OCI-LY7 (cell line): ENCODE data around the gene MLLT10. TPM values are rescaled to one million over a fixed set of nuclear protein-coding genes. Genes with fewer than 3 reads are reported as not detected.
"Not testable (repeated sequence)": the region's sequence is repeated elsewhere in the genome, so short reads cannot be mapped to it uniquely, and the experiment has no call there.

Experiments used
- BruUV-seq: library from RNA; stranded (reverse); fragments of 400-500 nt; replicated peaks from 2 replicates; lab custom pipeline; 2021; lab: Mats Ljungman, UMichigan
- CTCF ChIA-PET: fragments of 300-600 bp; sonication (Branson Sonifier 250); formaldehyde crosslinking; loops from one replicate; lab custom pipeline; 2022; ENCODE audit warnings: antibody characterized with exemption; ENCODE audit not compliant: unreplicated experiment; lab: Charles Lee
- POLR2A ChIA-PET: fragments of 300-600 bp; sonication (Branson Sonifier 250); formaldehyde crosslinking; loops from one replicate; lab custom pipeline; 2022; ENCODE audit warnings: antibody characterized with exemption; lab: Charles Lee
- DNase-seq: peaks from one replicate; pipeline ENCODE4 v3.0.0-alpha.2; 2015; ENCODE audit warnings: low spot score
- H2AFZ ChIP-seq: fragments of 200-600 bp; sonication (generic), shearing (Covaris generic); 2 replicates; pipeline ENCODE4 v1.6.1; 2014; ENCODE audit warnings: mild to moderate bottlenecking, antibody characterized with exemption, low read length, moderate library complexity
- H3K27ac ChIP-seq: fragments of 200-600 bp; sonication (generic); 2 replicates; pipeline ENCODE4 v1.5.1; 2014; ENCODE audit warnings: mixed run types, low read depth, mild to moderate bottlenecking, moderate library complexity, low read length, inconsistent platforms; ENCODE audit not compliant: poor library complexity, severe bottlenecking
- H3K36me3 ChIP-seq: fragments of 200-600 bp; sonication (generic); 2 replicates; pipeline ENCODE4 v1.6.1; 2014; ENCODE audit warnings: mild to moderate bottlenecking, antibody characterized with exemption, low read length, moderate library complexity, mixed read lengths; ENCODE audit not compliant: insufficient read depth
- H3K4me1 ChIP-seq: fragments of 200-600 bp; sonication (generic); 2 replicates; pipeline ENCODE4 v1.5.1; 2014; ENCODE audit warnings: mild to moderate bottlenecking, low read length; ENCODE audit not compliant: insufficient read depth, poor library complexity, severe bottlenecking
- H3K4me2 ChIP-seq: fragments of 200-600 bp; sonication (generic); 2 replicates; pipeline ENCODE4 v1.6.1; 2014; ENCODE audit warnings: mild to moderate bottlenecking, low read length
- H3K4me3 ChIP-seq: fragments of 200-600 bp; sonication (generic); 2 replicates; pipeline ENCODE4 v1.5.1; 2014; ENCODE audit warnings: mild to moderate bottlenecking, low read depth, low read length; ENCODE audit not compliant: poor library complexity, severe bottlenecking
- H3K79me2 ChIP-seq: fragments of 200-600 bp; sonication (generic); 2 replicates; pipeline ENCODE4 v1.6.1; 2016; ENCODE audit warnings: low read depth, mild to moderate bottlenecking, low read length, moderate library complexity, mixed read lengths; ENCODE audit not compliant: insufficient read depth
- H3K9me2 ChIP-seq: fragments of 200-600 bp; sonication (generic); 2 replicates; pipeline ENCODE4 v1.6.1; 2016; ENCODE audit warnings: mild to moderate bottlenecking, low read length, mixed read lengths; ENCODE audit not compliant: insufficient read depth
- H3K9me3 ChIP-seq: fragments of 200-600 bp; sonication (generic); 2 replicates; pipeline ENCODE4 v1.6.1; 2014; ENCODE audit warnings: mild to moderate bottlenecking, mixed run types, low read length, mixed read lengths
- H4K20me1 ChIP-seq: fragments of 200-600 bp; sonication (generic); 2 replicates; pipeline ENCODE4 v1.6.1; 2014; ENCODE audit warnings: mild to moderate bottlenecking, antibody characterized with exemption, low read length, moderate library complexity, mixed read lengths; ENCODE audit not compliant: insufficient read depth
- CTCF ChIP-seq: fragments of 200-600 bp; sonication (generic); conservative IDR thresholded peaks from 2 replicates; pipeline ENCODE4 v1.5.1; 2014; ENCODE audit warnings: mild to moderate bottlenecking, antibody characterized with exemption, low read length, moderate library complexity, mixed read lengths
- EZH2phosphoT487 ChIP-seq: fragments of 200-600 bp; sonication (generic); IDR thresholded peaks from 2 replicates; pipeline ENCODE4 v1.6.1; 2018; ENCODE audit warnings: low read depth, borderline replicate concordance, mild to moderate bottlenecking, mixed run types, antibody characterized with exemption, low read length, moderate library complexity, mixed read lengths
- intact Hi-C: fragments of 100-400 bp; cut with micrococcal nuclease; formaldehyde crosslinking; loops from one replicate; pipeline ENCODE4 v1.10.0; 2022; ENCODE audit not compliant: unreplicated experiment
- total RNA-seq, 2 experiments: library from RNA; depleted of rRNA in 1 of 2; stranded (reverse); fragments of >200 nt in 1 of 2; shearing (Covaris generic) in 1 of 2; gene quantifications; 2 replicates each; pipeline ENCODE4 v1.2.3, GENCODE V29; 2014 to 2022

Gene MLLT10
- total RNA-seq, 2 experiments from 2014 or later: 68.4 to 74.0 TPM

- peaks cover 50% of the 10 kb centered on the region for H3K36me3 ChIP-seq
- H2AFZ ChIP-seq: no peak overlapping the region
- no peak overlapping the region for H3K4me2 ChIP-seq
- H3K4me3 ChIP-seq: no peak overlapping the region
- POLR2A ChIA-PET: interaction anchor here (0.7 to 0.8 kb wide), 5 partner anchors 14 to 1419 kb away, joined by 3 to 6 read pairs (median 4); no protein-coding TSS in a partner anchor
- CTCF ChIA-PET: no interaction called here
- H3K9me2 ChIP-seq: no peaks in the 10 kb centered on the region
- DNase-seq: no peak
- no TSS peak for BruUV-seq
- H3K27ac ChIP-seq: no peak overlapping the region
- TF ChIP-seq CTCF (no peak), EZH2phosphoT487 (no peak)
- intact Hi-C loops: no loop called here
- no peaks in the 10 kb centered on the region for H3K4me1 ChIP-seq
- no peaks in the 10 kb centered on the region for H3K79me2 ChIP-seq
- no peaks in the 10 kb centered on the region; the same call in 1 of the 2 replicates for H4K20me1 ChIP-seq
- H3K9me3 ChIP-seq: no peaks in the 10 kb centered on the region
Observed at GRCh38 chr10:21614000-21614399, 80.0 kb downstream of the MLLT10 start.

GRCh38 chr10:21617267-21617666, 83.2 kb downstream of the MLLT10 start:
- H3K27ac ChIP-seq: no peak overlapping the region
- no peaks in the 10 kb centered on the region for H3K79me2 ChIP-seq
- no peaks in the 10 kb centered on the region for H3K9me3 ChIP-seq
- no peaks in the 10 kb centered on the region for H3K4me1 ChIP-seq
- H3K4me3 ChIP-seq: no peak overlapping the region
- peaks cover 46% of the 10 kb centered on the region; the same call in 1 of the 2 replicates for H3K36me3 ChIP-seq
- no peak for TF ChIP-seq EZH2phosphoT487
- no peak for TF ChIP-seq CTCF
- intact Hi-C loops: no loop called here
- POLR2A ChIA-PET: no interaction called here
- no peak for DNase-seq
- no peak overlapping the region for H3K4me2 ChIP-seq
- CTCF ChIA-PET: no interaction called here
- H2AFZ ChIP-seq: no peak overlapping the region
- no peaks in the 10 kb centered on the region for H4K20me1 ChIP-seq
- H3K9me2 ChIP-seq: no peaks in the 10 kb centered on the region
- BruUV-seq: no TSS peak

GRCh38 chr10:21623291-21623690, 89.3 kb downstream of the MLLT10 start:
- no peak for DNase-seq
- Histone ChIP-seq H3K79me2 (no peaks in the 10 kb centered on the region), H3K4me3 (no peak overlapping the region), H3K9me2 (no peaks in the 10 kb centered on the region), H3K36me3 (peaks cover 74% of the 10 kb centered on the region), H4K20me1 (no peaks in the 10 kb centered on the region), H3K4me1 (no peaks in the 10 kb centered on the region), H3K9me3 (no peaks in the 10 kb centered on the region), H3K27ac (no peak overlapping the region), H3K4me2 (no peak overlapping the region), H2AFZ (no peak overlapping the region)
- POLR2A ChIA-PET: no interaction called here
- intact Hi-C loops: no loop called here
- TF ChIP-seq CTCF (no peak), EZH2phosphoT487 (no peak)
- BruUV-seq: no TSS peak
- CTCF ChIA-PET: no interaction called here

- H3K4me3 ChIP-seq, BruUV-seq, H3K4me1 ChIP-seq, H2AFZ ChIP-seq, H3K9me2 ChIP-seq, POLR2A ChIA-PET, H4K20me1 ChIP-seq, H3K9me3 ChIP-seq, H3K79me2 ChIP-seq, H3K27ac ChIP-seq, H3K4me2 ChIP-seq, intact Hi-C loops, DNase-seq, CTCF ChIA-PET: not testable (repeated sequence)
- peaks cover 70% of the 10 kb centered on the region for H3K36me3 ChIP-seq
Observed at GRCh38 chr10:21624421-21624820, 90.4 kb downstream of the MLLT10 start.
